SH-SY5Y (cell line): ENCODE data around the gene ATRNL1.

ENCODE experiments used
- GATA2 ChIP-seq: IDR thresholded peaks from 2 replicates; pipeline ENCODE4 v1.6.1; 2011; ENCODE audit warnings: mild to moderate bottlenecking, low read depth, low read length
- GATA3 ChIP-seq: IDR thresholded peaks from 2 replicates; pipeline ENCODE4 v1.6.1; 2011; ENCODE audit warnings: low read depth, mild to moderate bottlenecking, low read length, moderate library complexity

ATRNL1 gene

DNA sequence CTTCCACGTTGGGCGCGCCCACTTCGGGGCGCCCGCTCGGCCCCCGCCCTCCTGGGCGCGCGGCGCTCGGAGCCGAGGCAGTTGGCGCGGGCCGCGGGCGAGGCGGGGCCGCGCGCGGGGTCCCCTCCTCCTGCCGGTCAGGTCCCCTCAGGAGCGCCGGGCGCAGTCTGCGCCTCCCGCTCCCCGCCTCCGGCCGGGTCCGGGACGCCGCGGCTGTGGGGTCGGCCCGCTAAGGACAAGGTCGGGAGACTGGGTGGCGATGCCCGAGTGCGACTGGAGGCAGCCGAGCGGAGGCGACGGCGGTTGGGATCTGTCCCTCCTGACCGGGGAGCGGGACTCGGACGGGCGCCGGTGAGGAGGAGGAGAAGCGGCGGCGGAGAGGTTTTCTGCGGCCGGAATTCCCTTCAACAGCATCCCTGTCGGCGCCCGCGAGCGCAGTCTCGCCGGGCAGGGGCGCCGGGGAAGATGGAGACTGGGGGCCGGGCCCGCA, at the start of gene ATRNL1:
ATRNL1 (plus strand) TSS at position 80 of the 490 bp plus-strand sequence; CDS start at position 466, 386 bp downstream.
- no peak for TF ChIP-seq GATA3
- no peak for TF ChIP-seq GATA2

GRCh38 chr10:115043719-115044118, 49.4 kb upstream of the ATRNL1 start:
- TF ChIP-seq GATA2 (no peak), GATA3 (no peak)

- TF ChIP-seq GATA2 (no peak), GATA3 (no peak)
Observed at GRCh38 chr10:115044891-115045290, 48.3 kb upstream of the ATRNL1 start.

- TF ChIP-seq GATA2: no peak
- TF ChIP-seq GATA3: no peak
Observed at GRCh38 chr10:115045499-115045898, 47.7 kb upstream of the ATRNL1 start.

DNA sequence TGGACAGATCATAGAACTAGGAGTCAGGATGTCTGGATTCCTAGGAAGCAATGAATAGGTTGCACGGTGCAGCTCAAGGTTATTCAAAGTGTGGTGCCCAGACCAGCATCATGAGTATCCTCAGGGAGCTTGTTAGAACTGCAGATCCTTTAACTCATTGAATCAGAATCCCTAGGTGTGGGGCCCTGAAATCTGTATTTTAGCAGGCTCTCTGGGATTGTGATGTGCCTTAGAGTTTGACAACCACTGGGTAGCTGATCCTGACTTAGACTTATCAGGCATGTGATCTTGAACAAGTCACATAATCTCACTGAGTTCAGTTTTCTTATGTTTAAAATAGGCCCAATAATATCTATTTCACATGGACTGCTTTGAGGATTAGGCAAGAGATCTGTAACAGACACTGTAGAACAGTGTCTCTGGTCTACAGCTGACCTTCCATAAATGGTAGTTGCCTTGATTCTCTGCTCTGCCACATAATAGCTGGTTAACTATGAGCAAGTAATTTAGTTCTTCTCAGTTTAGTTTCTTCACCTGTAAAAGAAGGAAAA, 46.4 kb upstream of the ATRNL1 start:
- TF ChIP-seq GATA3 (no peak), GATA2 (no peak)

GRCh38 chr10:115047705-115048104, 45.5 kb upstream of the ATRNL1 start:
- TF ChIP-seq GATA2 (no peak), GATA3 (no peak)

GRCh38 chr10:115049318-115049717, 43.8 kb upstream of the ATRNL1 start:
- TF ChIP-seq GATA3: no peak
- TF ChIP-seq GATA2: no peak

GRCh38 chr10:115049960-115050359, 43.2 kb upstream of the ATRNL1 start:
- TF ChIP-seq GATA3 (no peak), GATA2 (no peak)

GRCh38 chr10:115050375-115051010, 42.7 kb upstream of the ATRNL1 start:
- no peak for TF ChIP-seq GATA2
- TF ChIP-seq GATA3: no peak

DNA sequence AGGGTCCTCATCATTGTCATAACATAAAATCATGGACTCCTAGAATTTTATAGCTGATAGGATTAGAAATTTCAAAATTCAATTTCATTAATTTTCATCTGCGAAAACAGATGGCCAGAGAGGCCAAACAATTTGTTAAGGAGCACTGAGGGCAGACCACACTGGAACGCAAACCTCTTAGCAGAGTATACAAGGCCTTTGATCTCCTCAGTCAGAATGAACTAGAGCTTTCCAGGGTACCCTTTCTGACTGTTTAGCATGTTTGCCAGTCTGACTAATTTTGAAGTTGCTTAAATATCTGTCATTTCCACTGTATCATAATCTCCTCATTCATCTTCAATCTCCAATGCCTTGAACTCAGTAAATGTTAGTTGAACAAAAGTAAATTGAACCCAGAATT, 41.9 kb upstream of the ATRNL1 start:
- no peak for TF ChIP-seq GATA2
- no peak for TF ChIP-seq GATA3

DNA sequence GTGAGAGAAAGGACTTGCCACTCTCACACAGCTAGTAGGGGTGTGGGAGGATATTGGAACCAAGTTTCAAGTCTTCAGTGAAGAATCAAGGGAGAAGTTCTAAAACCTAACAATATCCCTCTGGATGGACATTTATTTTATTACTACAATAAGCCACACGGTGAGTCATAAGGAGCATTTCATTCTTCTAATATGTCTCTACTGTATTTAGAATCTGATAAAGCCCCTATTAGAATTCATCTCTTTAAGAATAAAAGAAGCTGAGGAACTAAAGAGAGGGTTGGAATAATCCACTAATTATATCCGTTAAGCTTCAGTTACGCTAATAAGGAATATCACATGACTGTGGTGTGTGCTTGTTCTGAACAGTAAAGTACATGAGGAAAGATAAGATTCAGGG, 40.9 kb upstream of the ATRNL1 start:
- TF ChIP-seq GATA2 (no peak), GATA3 (no peak)

DNA sequence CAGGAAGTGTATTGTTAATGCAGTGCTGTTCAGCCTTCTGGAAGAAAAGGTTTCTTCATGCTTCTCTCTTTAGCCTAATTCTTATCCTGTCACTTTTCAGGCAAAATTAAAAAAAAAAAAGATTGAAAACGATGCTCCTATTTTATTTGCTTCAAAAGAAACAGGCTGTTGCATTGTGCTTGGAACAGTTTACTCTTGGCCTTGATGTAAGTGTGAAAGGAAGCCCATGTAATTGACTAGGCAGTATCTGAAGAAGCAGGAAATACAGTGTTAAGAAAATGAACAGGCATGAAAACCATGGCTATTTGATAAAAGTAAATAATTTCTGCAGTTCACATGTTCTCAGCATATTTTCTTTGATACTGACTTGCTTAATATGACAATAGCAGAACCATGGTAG, 40.4 kb upstream of the ATRNL1 start:
- no peak for TF ChIP-seq GATA2

- TF ChIP-seq GATA2: no peak
- TF ChIP-seq GATA3: no peak
Observed at GRCh38 chr10:115056186-115056585, 37.0 kb upstream of the ATRNL1 start.

- TF ChIP-seq GATA3: no peak
Observed at GRCh38 chr10:115059301-115059898, 33.8 kb upstream of the ATRNL1 start.

DNA sequence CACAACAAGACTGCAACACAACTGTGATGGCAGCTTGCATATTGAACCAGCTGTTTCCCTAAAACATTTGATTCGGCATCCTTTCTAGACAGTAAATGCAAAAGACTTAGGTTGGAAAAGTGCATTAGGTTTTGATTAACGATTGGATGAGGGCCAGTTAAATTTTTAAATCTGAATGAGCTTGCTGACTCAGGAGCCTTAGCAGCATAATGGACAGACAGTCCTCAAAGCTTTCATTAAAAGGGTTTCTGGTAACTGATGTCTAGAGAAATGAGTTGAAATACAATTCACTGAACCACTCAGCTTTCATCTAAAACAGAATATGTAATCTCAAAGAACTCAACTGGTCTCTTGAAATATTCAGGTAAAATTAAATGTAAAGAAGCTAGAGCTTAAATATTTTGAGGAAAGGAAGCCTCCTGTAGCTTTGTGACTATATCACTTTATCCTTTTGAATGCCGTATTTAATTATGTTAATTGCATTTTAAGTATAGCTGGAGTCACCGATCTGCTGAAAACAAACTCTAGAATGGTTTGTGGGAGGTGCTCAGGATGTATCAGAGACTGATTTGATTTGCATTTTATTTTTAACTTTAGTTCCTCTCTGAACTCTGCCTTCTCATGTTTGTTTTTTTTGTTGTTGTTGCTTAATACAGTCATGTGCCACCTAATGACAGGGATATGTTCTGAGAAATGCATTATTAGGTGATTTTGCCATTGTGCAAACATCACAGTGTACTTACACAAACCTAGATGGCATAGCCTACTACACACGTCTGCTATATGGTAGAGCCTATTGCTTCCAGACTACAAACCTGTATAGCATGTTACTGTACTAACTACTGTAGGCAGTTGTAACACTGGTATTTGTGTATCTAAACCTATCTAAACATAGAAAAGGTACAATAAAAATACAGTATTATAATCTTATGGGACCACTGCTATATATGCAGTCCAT, 29.2 kb upstream of the ATRNL1 start:
- TF ChIP-seq GATA3 (no peak), GATA2 (no peak)
